GM19452 (cell line): Measurements from ENCODE around the gene CFAP410.
"Not testable (repeated sequence)": the region's sequence is repeated elsewhere in the genome, so short reads cannot be mapped to it uniquely, and the experiment has no call there.

Experiments
- ATAC-seq: cut with Tn5 transposase; IDR thresholded peaks from one replicate; pipeline ENCODE4 v1.9.1; 2021; ENCODE audit not compliant: unreplicated experiment

CFAP410 gene

GRCh38 chr21:44351535-44352252 is 12.5 kb upstream of the CFAP410 start:
- no peak for ATAC-seq

- no peak for ATAC-seq
These were observed 11.7 kb upstream of the CFAP410 start for GRCh38 chr21:44350773-44351481.

- ATAC-seq: no peak
These were observed 10.9 kb upstream of the CFAP410 start for GRCh38 chr21:44349847-44350772.

- ATAC-seq: no peak
These were observed 10.2 kb upstream of the CFAP410 start for GRCh38 chr21:44349416-44349846.

- ATAC-seq: no peak
These were observed 9.7 kb upstream of the CFAP410 start for GRCh38 chr21:44348861-44349260.

GRCh38 chr21:44347911-44348451 is 8.8 kb upstream of the CFAP410 start:
- no peak for ATAC-seq

- ATAC-seq: no peak
These were observed 6.3 kb upstream of the CFAP410 start for GRCh38 chr21:44345495-44345894.

- no peak for ATAC-seq
These were observed 5.5 kb upstream of the CFAP410 start for GRCh38 chr21:44344541-44345183.

GRCh38 chr21:44342981-44343380 is 3.8 kb upstream of the CFAP410 start:
- not testable (repeated sequence) for ATAC-seq

GRCh38 chr21:44341726-44342458 is 2.7 kb upstream of the CFAP410 start:
- not testable (repeated sequence) for ATAC-seq

- ATAC-seq: no peak
These were observed 972 bp downstream of the CFAP410 start for GRCh38 chr21:44337941-44338895.

- ATAC-seq: no peak
These were observed 1.7 kb downstream of the CFAP410 start for GRCh38 chr21:44337449-44337848.

- ATAC-seq: no peak
These were observed 3.7 kb downstream of the CFAP410 start for GRCh38 chr21:44335266-44336059.

- ATAC-seq: no peak
These were observed 4.7 kb downstream of the CFAP410 start for GRCh38 chr21:44334329-44335030.

- no peak for ATAC-seq
These were observed 5.5 kb downstream of the CFAP410 start for GRCh38 chr21:44333509-44334328.

- no peak for ATAC-seq
These were observed 6.2 kb downstream of the CFAP410 start for GRCh38 chr21:44332965-44333364.

- no peak for ATAC-seq
These were observed 6.8 kb downstream of the CFAP410 start for GRCh38 chr21:44332383-44332782.
